Neural cell (in vitro differentiated cells): Measurements from ENCODE around the gene PAFAH2. TPM values are rescaled to one million over a fixed set of nuclear protein-coding genes. Genes with fewer than 3 reads are reported as not detected.

ENCODE experiments used
- H2AFZ ChIP-seq: fragments of 200-600, 300-800 bp; sonication (generic), shearing (Covaris generic); 2 replicates; pipeline ENCODE4 v1.6.0; 2014; ENCODE audit warnings: low read depth, mild to moderate bottlenecking, antibody characterized with exemption, low read length, moderate library complexity
- H3F3A ChIP-seq: fragments of 200-600 bp; shearing (Covaris generic); 2 replicates; pipeline ENCODE4 v1.6.1; 2016; ENCODE audit warnings: mild to moderate bottlenecking, moderate library complexity, mixed read lengths, antibody characterized with exemption, low read length; ENCODE audit not compliant: insufficient read depth, poor library complexity, severe bottlenecking
- H3K27ac ChIP-seq: fragments of 200-600, 300-800 bp; sonication (generic), shearing (Covaris generic); 2 replicates; pipeline ENCODE4 v1.5.1; 2014; ENCODE audit warnings: mild to moderate bottlenecking, low read length, moderate library complexity
- H3K27me3 ChIP-seq: fragments of 300-800, 200-600 bp; sonication (generic), shearing (Covaris generic); 2 replicates; pipeline ENCODE4 v1.6.0; 2014; ENCODE audit warnings: mild to moderate bottlenecking, low read depth, low read length, moderate library complexity; ENCODE audit not compliant: insufficient read depth
- H3K36me3 ChIP-seq: fragments of 300-800, 200-600 bp; sonication (generic), shearing (Covaris generic); 2 replicates; pipeline ENCODE4 v1.5.1; 2014; ENCODE audit warnings: mild to moderate bottlenecking, antibody characterized with exemption, low read length, moderate library complexity; ENCODE audit not compliant: insufficient read depth
- H3K4me2 ChIP-seq: fragments of 300-800, 200-600 bp; sonication (generic), shearing (Covaris generic); 2 replicates; pipeline ENCODE4 v1.6.0; 2014; ENCODE audit warnings: mild to moderate bottlenecking, low read length
- H3K4me3 ChIP-seq: fragments of 300-800, 200-600 bp; sonication (generic), shearing (Covaris generic); 2 replicates; pipeline ENCODE4 v1.5.1; 2014; ENCODE audit warnings: mild to moderate bottlenecking, low read length, moderate library complexity
- H3K79me2 ChIP-seq: fragments of 200-600 bp; shearing (Covaris generic); replicated peaks from 2 replicates; pipeline ENCODE4 v1.6.0; 2014; ENCODE audit warnings: mild to moderate bottlenecking, low read length, moderate library complexity; ENCODE audit not compliant: insufficient read depth
- H3K9ac ChIP-seq: fragments of 300-800, 200-600 bp; sonication (generic), shearing (Covaris generic); 2 replicates; pipeline ENCODE4 v1.6.1; 2016; ENCODE audit warnings: mild to moderate bottlenecking, low read length, mixed read lengths
- H3K9me2 ChIP-seq: fragments of 200-600 bp; shearing (Covaris generic); 2 replicates; pipeline ENCODE4 v1.6.1; 2016; ENCODE audit warnings: mild to moderate bottlenecking, low read length, mixed read lengths; ENCODE audit not compliant: insufficient read depth
- H3K9me3 ChIP-seq: fragments of 200-600, 300-800 bp; sonication (generic), shearing (Covaris generic); 2 replicates; pipeline ENCODE4 v1.6.1; 2016; ENCODE audit warnings: mild to moderate bottlenecking, mixed run types, low read length, moderate library complexity, mixed read lengths
- H4K20me1 ChIP-seq: fragments of 200-600 bp; shearing (Covaris generic); 2 replicates; pipeline ENCODE4 v1.6.1; 2016; ENCODE audit warnings: mild to moderate bottlenecking, mixed run types; ENCODE audit not compliant: insufficient read depth
- EP300 ChIP-seq: fragments of 450-650 bp; conservative IDR thresholded peaks from 2 replicates; pipeline ENCODE4 v1.6.1; 2014; ENCODE audit warnings: antibody characterized with exemption, mild to moderate bottlenecking, moderate library complexity; ENCODE audit not compliant: poor library complexity, severe bottlenecking
- EZH2 ChIP-seq: fragments of 200-600, 300-800 bp; shearing (Covaris generic), sonication (generic); IDR thresholded peaks from 2 replicates; pipeline ENCODE4 v1.6.1; 2014; ENCODE audit warnings: antibody characterized with exemption, low read length, borderline replicate concordance, mild to moderate bottlenecking; ENCODE audit not compliant: insufficient read depth, poor library complexity, severe bottlenecking
- MXI1 ChIP-seq: fragments of 450-650 bp; conservative IDR thresholded peaks from 2 replicates; pipeline ENCODE4 v1.6.1; 2014; ENCODE audit warnings: antibody characterized with exemption, mild to moderate bottlenecking; ENCODE audit not compliant: poor library complexity, severe bottlenecking
- POLR2AphosphoS5 ChIP-seq: IDR thresholded peaks from 2 replicates; pipeline ENCODE4 v1.6.1; 2012
- RAD21 ChIP-seq: fragments of 450-650 bp; conservative IDR thresholded peaks from 2 replicates; pipeline ENCODE4 v1.6.1; 2014; ENCODE audit warnings: antibody characterized with exemption, mild to moderate bottlenecking, moderate library complexity
- SMC3 ChIP-seq: fragments of 450-650 bp; conservative IDR thresholded peaks from 2 replicates; pipeline ENCODE4 v1.6.1; 2014; ENCODE audit warnings: antibody characterized with exemption, mild to moderate bottlenecking, moderate library complexity; ENCODE audit not compliant: poor library complexity
- TAF1 ChIP-seq: IDR thresholded peaks from 2 replicates; pipeline ENCODE4 v1.6.1; 2012; ENCODE audit warnings: low read depth
- polyA plus RNA-seq: library from polyadenylated mRNA; depleted of rRNA; stranded (reverse); fragments of >200 nt; gene quantifications from 2 replicates; pipeline ENCODE4 v1.2.3, GENCODE V29; 2014
- TF ChIP-seq, protein P1 (sequence below): fragments of 450-650 bp; IDR thresholded peaks from 2 replicates; pipeline ENCODE4 v1.5.1; 2014; ENCODE audit warnings: antibody characterized with exemption, mild to moderate bottlenecking, moderate library complexity; ENCODE audit not compliant: poor library complexity, severe bottlenecking
- TF ChIP-seq, protein P2 (sequence below): IDR thresholded peaks from 2 replicates; pipeline ENCODE4 v1.6.1; 2012; ENCODE audit warnings: borderline replicate concordance

PAFAH2 gene
- polyA plus RNA-seq, 1 donor from 2014 or later: 7.9 TPM

DNA sequence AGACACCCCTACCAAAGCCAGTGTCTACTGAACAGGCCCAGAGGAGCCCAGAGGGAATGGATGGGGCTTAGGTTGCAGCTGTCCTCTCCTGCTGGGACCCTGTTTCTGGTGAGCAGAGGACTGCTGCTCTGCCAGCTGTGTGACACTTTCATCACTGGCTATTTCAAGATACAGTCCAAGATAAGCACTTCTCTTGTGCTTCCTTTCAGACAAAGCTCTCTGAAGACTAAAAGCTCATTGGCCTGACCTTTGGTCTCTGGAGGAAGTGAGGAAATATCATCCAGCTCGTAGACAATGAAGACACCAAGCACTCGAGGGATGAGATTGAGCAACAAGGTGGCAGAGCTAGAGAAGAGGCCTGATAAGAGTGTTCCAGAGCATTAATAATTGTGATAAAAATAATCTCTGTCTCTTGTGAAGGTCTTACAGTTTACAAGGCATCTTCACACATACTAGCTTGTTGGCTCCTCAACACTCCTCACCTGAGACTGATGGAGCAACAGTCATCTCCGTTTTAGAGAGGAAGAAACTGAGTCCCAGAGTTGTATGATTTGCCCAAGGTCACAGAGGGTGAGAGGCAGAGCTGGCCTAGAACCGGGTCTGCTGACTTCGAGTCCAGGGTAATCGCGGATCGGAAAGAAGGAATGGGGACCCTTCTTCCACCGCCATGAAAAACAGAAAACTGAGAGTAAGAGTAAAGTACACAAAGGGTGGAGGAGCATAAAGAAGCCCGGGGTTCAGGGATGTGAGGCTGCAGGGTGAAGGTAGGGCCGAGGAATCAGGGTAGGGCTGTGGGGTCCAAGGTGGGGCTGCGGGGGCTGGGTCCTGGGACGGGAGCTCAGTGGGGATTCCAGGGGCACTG, 666 bp downstream of the PAFAH2 start:
- Histone ChIP-seq H3K27me3 (no peaks in the 10 kb centered on the region), H3K9me3 (no peaks in the 10 kb centered on the region), H4K20me1 (no peaks in the 10 kb centered on the region), H3K9me2 (no peaks in the 10 kb centered on the region), H3K79me2 (peaks cover 5% of the 10 kb centered on the region), H3K36me3 (no peaks in the 10 kb centered on the region), H3K9ac (peak overlapping the region; percentile 72), H3K4me3 (peak overlapping the region; percentile 74), H3K4me2 (peak overlapping the region; percentile 69), H3F3A (no peaks in the 10 kb centered on the region), H2AFZ (peak overlapping the region; percentile 91), H3K27ac (peak overlapping the region; percentile 73)
- TF ChIP-seq MXI1 (no peak), EP300 (no peak), TAF1 (no peak), EZH2 (no peak), POLR2AphosphoS5 (no peak), SMC3 (no peak), RAD21 (no peak)
- TF ChIP-seq, protein P1, sequence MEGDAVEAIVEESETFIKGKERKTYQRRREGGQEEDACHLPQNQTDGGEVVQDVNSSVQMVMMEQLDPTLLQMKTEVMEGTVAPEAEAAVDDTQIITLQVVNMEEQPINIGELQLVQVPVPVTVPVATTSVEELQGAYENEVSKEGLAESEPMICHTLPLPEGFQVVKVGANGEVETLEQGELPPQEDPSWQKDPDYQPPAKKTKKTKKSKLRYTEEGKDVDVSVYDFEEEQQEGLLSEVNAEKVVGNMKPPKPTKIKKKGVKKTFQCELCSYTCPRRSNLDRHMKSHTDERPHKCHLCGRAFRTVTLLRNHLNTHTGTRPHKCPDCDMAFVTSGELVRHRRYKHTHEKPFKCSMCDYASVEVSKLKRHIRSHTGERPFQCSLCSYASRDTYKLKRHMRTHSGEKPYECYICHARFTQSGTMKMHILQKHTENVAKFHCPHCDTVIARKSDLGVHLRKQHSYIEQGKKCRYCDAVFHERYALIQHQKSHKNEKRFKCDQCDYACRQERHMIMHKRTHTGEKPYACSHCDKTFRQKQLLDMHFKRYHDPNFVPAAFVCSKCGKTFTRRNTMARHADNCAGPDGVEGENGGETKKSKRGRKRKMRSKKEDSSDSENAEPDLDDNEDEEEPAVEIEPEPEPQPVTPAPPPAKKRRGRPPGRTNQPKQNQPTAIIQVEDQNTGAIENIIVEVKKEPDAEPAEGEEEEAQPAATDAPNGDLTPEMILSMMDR: no peak
- TF ChIP-seq, protein P2, sequence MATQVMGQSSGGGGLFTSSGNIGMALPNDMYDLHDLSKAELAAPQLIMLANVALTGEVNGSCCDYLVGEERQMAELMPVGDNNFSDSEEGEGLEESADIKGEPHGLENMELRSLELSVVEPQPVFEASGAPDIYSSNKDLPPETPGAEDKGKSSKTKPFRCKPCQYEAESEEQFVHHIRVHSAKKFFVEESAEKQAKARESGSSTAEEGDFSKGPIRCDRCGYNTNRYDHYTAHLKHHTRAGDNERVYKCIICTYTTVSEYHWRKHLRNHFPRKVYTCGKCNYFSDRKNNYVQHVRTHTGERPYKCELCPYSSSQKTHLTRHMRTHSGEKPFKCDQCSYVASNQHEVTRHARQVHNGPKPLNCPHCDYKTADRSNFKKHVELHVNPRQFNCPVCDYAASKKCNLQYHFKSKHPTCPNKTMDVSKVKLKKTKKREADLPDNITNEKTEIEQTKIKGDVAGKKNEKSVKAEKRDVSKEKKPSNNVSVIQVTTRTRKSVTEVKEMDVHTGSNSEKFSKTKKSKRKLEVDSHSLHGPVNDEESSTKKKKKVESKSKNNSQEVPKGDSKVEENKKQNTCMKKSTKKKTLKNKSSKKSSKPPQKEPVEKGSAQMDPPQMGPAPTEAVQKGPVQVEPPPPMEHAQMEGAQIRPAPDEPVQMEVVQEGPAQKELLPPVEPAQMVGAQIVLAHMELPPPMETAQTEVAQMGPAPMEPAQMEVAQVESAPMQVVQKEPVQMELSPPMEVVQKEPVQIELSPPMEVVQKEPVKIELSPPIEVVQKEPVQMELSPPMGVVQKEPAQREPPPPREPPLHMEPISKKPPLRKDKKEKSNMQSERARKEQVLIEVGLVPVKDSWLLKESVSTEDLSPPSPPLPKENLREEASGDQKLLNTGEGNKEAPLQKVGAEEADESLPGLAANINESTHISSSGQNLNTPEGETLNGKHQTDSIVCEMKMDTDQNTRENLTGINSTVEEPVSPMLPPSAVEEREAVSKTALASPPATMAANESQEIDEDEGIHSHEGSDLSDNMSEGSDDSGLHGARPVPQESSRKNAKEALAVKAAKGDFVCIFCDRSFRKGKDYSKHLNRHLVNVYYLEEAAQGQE: no peak

DNA sequence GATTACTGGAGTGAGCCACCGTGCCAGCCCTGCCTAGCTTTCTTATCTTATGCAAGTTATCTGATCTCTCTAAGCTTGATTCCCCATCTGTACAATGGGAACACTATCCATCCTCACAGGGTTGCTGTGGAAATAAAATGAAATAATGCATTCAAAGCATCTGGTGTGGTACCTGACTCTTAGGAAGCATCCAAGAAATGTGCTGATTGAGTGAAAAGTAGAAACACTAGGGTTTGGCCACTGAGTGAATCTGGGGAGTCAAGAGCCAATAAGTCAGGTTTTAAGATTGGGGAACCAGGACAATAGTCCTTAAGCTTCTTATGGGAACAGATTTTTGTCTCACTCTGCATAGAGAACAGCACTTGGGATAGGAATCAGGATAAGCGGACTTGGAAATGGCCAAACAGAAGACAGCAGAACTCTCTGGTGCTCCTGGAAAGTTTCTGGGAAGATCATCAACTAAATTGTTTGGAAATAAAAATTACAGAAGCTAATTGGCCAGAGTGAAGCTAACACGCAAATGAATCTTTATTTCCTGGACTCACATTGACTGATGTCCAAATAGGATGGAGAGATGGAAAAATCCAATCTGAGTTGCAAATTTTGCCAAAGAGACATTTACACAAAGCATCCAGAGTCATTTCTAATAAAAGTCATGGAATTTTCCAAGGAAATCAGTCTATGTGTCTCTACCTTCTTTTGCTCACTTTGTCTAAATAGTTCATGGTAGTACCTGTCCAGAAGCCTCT, 3.3 kb downstream of the PAFAH2 start:
- Histone ChIP-seq H3K36me3 (no peaks in the 10 kb centered on the region), H3K4me2 (no peak overlapping the region), H3K4me3 (no peak overlapping the region), H2AFZ (no peak overlapping the region), H3K27me3 (no peaks in the 10 kb centered on the region), H3K9me2 (no peaks in the 10 kb centered on the region), H3K9ac (no peak overlapping the region), H4K20me1 (no peaks in the 10 kb centered on the region), H3K79me2 (peaks cover 5% of the 10 kb centered on the region), H3K9me3 (no peaks in the 10 kb centered on the region), H3K27ac (no peak overlapping the region), H3F3A (no peaks in the 10 kb centered on the region)
- TF ChIP-seq, protein P1: no peak
- TF ChIP-seq MXI1: no peak
- TF ChIP-seq SMC3: no peak
- no peak for TF ChIP-seq POLR2AphosphoS5
